Right renal cortex interstitium (tissue), 3 donors: ENCODE data around the gene HOXD9. TPM values are rescaled to one million over a fixed set of nuclear protein-coding genes. Genes with fewer than 3 reads are reported as not detected.

ENCODE experiments used
- DNase-seq, 3 donors: peaks; one replicate each; pipeline ENCODE4 v3.0.0-alpha.2; 2013; ENCODE audit warnings: low read depth in 3 of 3, low spot score in 2 of 3
- polyA plus RNA-seq, 3 donors: library from polyadenylated mRNA; unstranded; fragments of 120-200 nt; gene quantifications; one replicate each; pipeline ENCODE4 v1.2.1, GENCODE V29; 2013; ENCODE audit not compliant: insufficient read length in 3 of 3

The HOXD9 gene
- polyA plus RNA-seq, 3 donors = 56.4 to 63.2 (median 60.0) TPM

GRCh38 chr2:176162911-176163671, 40.6 kb downstream of the HOXD9 start:
- DNase-seq = no peak

GRCh38 chr2:176163672-176164056, 41.1 kb downstream of the HOXD9 start:
- DNase-seq = no peak

GRCh38 chr2:176164201-176164600, 41.7 kb downstream of the HOXD9 start:
- DNase-seq = no peak

- DNase-seq = no peak
Measured at GRCh38 chr2:176164611-176165369, 42.3 kb downstream of the HOXD9 start.

- DNase-seq = no peak
Measured at GRCh38 chr2:176165370-176166050, 43.0 kb downstream of the HOXD9 start.

GRCh38 chr2:176166272-176166671, 43.8 kb downstream of the HOXD9 start:
- DNase-seq = no peak

GRCh38 chr2:176167398-176167797, 44.9 kb downstream of the HOXD9 start:
- no peak for DNase-seq

GRCh38 chr2:176169181-176169580, 46.7 kb downstream of the HOXD9 start:
- no peak for DNase-seq

GRCh38 chr2:176169711-176170110, 47.2 kb downstream of the HOXD9 start:
- no peak for DNase-seq

- DNase-seq = no peak
Measured at GRCh38 chr2:176170602-176171305, 48.2 kb downstream of the HOXD9 start.

- DNase-seq = no peak
Measured at GRCh38 chr2:176171351-176172006, 49.0 kb downstream of the HOXD9 start.

- DNase-seq = no peak
Measured at GRCh38 chr2:176172007-176172894, 49.7 kb downstream of the HOXD9 start.

- DNase-seq = no peak
Measured at GRCh38 chr2:176172895-176173566, 50.5 kb downstream of the HOXD9 start.

GRCh38 chr2:176173567-176174381, 51.3 kb downstream of the HOXD9 start:
- DNase-seq = no peak

- no peak for DNase-seq
Measured at GRCh38 chr2:176174382-176174823, 51.9 kb downstream of the HOXD9 start.
